ENCODE measurements around the gene PRL. TPM values are rescaled to one million over a fixed set of nuclear protein-coding genes. Genes with fewer than 3 reads are reported as not detected.

The PRL gene
- total and polyA plus RNA-seq, 4 donors: not detected

DNA sequence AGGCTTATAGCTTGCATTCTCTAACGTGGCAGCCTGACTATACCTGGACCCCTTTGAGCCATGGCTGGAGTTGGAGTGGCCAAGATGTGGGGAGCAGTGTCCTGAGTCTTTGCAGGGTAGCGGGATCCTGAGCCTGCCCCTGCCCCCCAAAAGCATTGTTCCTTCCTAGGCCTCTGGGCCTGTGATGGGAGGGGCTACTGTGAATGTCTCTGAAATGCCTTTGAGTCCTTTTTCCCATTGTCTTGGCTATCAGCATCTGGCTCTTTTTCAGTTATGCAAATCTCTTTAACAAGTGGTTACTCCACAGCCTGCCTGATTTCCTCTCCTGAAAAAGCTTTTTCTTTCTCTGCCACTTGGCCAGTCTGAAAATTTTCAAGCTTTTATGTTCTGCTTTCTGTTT lies 17.0 kb upstream of the PRL start:
- no peak for DNase-seq (ENCODE audit: low spot score)
- WGBS: 89% methylated on average over 2 of the region's 2 CpGs
- Histone ChIP-seq H3K4me3 (ENCODE audit: low read depth in 1 of 3, low read length in 3 of 3) (no peak overlapping the region), H3K4me1 (ENCODE audit: control insufficient read depth in 4 of 4, insufficient read depth in 4 of 4, low read length in 3 of 4) (no peaks in the 10 kb centered on the region), H3K27ac (ENCODE audit: low read depth in 1 of 2, low read length in 2 of 2) (no peak overlapping the region), H3K36me3 (ENCODE audit: control insufficient read depth in 4 of 4, insufficient read depth in 3 of 4, low read depth in 1 of 4, low read length in 3 of 4) (no peaks in the 10 kb centered on the region), H3K9me3 (ENCODE audit: control insufficient read depth in 4 of 4, low read length in 3 of 4) (peaks cover 0 to 3% (median 2%) of the 10 kb centered on the region in 4 donors), H3K9ac (ENCODE audit: low read depth in 1 of 2, low read length in 2 of 2) (no peak overlapping the region), H3K27me3 (ENCODE audit: control insufficient read depth in 4 of 4, insufficient read depth in 4 of 4, low read length in 3 of 4) (no peaks in the 10 kb centered on the region)
- TF ChIP-seq, protein P1, sequence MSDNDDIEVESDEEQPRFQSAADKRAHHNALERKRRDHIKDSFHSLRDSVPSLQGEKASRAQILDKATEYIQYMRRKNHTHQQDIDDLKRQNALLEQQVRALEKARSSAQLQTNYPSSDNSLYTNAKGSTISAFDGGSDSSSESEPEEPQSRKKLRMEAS (IDR thresholded peaks at IDR 0.05): no peak

DNA sequence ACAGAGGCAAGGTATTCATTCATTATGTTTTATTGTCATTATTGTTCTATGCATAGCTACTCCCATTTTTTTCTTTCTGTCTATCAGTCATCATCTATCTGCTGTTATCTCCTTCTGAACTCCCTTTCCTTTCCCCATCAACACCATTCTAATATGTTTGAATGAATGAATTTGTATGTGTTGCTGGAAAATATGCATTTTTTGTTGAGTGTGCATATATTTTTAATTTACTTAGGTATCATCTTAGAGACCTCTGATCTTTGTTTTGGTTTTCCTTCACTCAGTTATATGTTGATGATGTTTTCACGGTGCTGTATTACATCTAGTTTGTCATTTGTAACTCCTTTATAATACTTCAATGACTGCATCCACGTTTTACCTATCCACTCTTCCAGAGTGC lies 12.1 kb upstream of the PRL start:
- Histone ChIP-seq H3K36me3 (ENCODE audit: control insufficient read depth in 4 of 4, insufficient read depth in 3 of 4, low read depth in 1 of 4, low read length in 3 of 4) (no peaks in the 10 kb centered on the region), H3K4me3 (ENCODE audit: low read depth in 1 of 3, low read length in 3 of 3) (no peak overlapping the region), H3K9me3 (ENCODE audit: control insufficient read depth in 4 of 4, low read length in 3 of 4) (peaks cover 0 to 3% (median 0%) of the 10 kb centered on the region in 4 donors), H3K9ac (ENCODE audit: low read depth in 1 of 2, low read length in 2 of 2) (no peak overlapping the region), H3K4me1 (ENCODE audit: control insufficient read depth in 4 of 4, insufficient read depth in 4 of 4, low read length in 3 of 4) (no peaks in the 10 kb centered on the region), H3K27ac (ENCODE audit: low read depth in 1 of 2, low read length in 2 of 2) (no peak overlapping the region), H3K27me3 (ENCODE audit: control insufficient read depth in 4 of 4, insufficient read depth in 4 of 4, low read length in 3 of 4) (no peaks in the 10 kb centered on the region)
- no peak for DNase-seq (ENCODE audit: low spot score)
- 79% methylated on average over 2 of the region's 2 CpGs for WGBS
- TF ChIP-seq RAD21 (IDR thresholded peaks at IDR 0.05): no peak

DNA sequence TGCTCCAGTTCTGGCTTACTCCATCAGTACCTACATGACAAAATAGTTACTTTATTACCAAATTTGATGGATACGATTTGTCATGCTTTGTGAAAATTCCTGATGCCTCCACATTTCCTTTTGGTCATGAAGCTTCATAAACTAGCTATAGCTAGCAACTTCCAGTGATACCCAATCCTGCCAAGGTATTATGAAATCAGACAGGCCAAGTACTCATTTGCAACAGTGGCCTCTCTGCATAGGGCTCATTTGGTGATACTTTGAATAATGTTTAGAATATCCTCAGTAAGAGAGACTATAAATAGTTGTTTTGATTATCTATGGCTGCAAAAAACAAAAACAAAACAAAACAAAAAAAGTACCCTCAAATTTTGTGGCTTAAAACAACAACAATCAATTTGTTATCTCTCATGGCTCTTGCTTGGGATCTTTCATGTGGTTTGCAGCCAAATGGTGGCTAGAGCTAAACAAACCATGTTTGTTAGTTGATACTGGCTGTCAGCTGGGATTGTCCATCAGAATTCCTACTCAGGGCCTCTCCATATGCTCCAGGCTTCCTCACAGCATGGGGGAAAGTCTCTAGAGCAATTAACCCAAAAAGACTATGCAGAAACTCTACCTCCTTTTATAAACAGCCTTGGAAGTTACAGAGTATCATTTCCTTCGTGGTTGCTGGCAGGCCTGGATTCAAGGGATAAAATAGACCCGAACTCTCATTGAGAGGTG lies 10.1 kb upstream of the PRL start:
- no peaks in the 10 kb centered on the region for H3K36me3 ChIP-seq (ENCODE audit: control insufficient read depth in 4 of 4, insufficient read depth in 3 of 4, low read depth in 1 of 4, low read length in 3 of 4)
- H3K27ac ChIP-seq (ENCODE audit: low read depth in 1 of 2, low read length in 2 of 2): no peak overlapping the region
- H3K4me1 ChIP-seq (ENCODE audit: control insufficient read depth in 4 of 4, insufficient read depth in 4 of 4, low read length in 3 of 4): no peaks in the 10 kb centered on the region
- H3K9ac ChIP-seq (ENCODE audit: low read depth in 1 of 2, low read length in 2 of 2): no peak overlapping the region
- TF ChIP-seq, protein P2, sequence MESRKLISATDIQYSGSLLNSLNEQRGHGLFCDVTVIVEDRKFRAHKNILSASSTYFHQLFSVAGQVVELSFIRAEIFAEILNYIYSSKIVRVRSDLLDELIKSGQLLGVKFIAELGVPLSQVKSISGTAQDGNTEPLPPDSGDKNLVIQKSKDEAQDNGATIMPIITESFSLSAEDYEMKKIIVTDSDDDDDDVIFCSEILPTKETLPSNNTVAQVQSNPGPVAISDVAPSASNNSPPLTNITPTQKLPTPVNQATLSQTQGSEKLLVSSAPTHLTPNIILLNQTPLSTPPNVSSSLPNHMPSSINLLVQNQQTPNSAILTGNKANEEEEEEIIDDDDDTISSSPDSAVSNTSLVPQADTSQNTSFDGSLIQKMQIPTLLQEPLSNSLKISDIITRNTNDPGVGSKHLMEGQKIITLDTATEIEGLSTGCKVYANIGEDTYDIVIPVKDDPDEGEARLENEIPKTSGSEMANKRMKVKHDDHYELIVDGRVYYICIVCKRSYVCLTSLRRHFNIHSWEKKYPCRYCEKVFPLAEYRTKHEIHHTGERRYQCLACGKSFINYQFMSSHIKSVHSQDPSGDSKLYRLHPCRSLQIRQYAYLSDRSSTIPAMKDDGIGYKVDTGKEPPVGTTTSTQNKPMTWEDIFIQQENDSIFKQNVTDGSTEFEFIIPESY (IDR thresholded peaks at IDR 0.05): no peak
- TF ChIP-seq JUND (IDR thresholded peaks at IDR 0.05) (no peak), SP1 (IDR thresholded peaks at IDR 0.05) (no peak), RAD21 (IDR thresholded peaks at IDR 0.05) (no peak), RXRA (IDR thresholded peaks at IDR 0.05) (no peak), NR2F2 (IDR thresholded peaks at IDR 0.05) (no peak), EGR1 (IDR thresholded peaks at IDR 0.05; ENCODE audit: low read depth in 2 of 2) (no peak), HNF4G (IDR thresholded peaks at IDR 0.05) (no peak), FOXA1 (IDR thresholded peaks at IDR 0.05) (no peak), FOXA2 (IDR thresholded peaks at IDR 0.05) (no peak), HNF4A (conservative IDR thresholded peaks at IDR 0.05) (no peak), YY1 (IDR thresholded peaks at IDR 0.05) (no peak), TAF1 (conservative IDR thresholded peaks at IDR 0.05) (no peak), GABPA (IDR thresholded peaks at IDR 0.05 in 1 of 2, conservative IDR thresholded peaks at IDR 0.05 in 1 of 2) (no peak)
- TF ChIP-seq, protein P1 (IDR thresholded peaks at IDR 0.05): no peak
- TF ChIP-seq, protein P3, sequence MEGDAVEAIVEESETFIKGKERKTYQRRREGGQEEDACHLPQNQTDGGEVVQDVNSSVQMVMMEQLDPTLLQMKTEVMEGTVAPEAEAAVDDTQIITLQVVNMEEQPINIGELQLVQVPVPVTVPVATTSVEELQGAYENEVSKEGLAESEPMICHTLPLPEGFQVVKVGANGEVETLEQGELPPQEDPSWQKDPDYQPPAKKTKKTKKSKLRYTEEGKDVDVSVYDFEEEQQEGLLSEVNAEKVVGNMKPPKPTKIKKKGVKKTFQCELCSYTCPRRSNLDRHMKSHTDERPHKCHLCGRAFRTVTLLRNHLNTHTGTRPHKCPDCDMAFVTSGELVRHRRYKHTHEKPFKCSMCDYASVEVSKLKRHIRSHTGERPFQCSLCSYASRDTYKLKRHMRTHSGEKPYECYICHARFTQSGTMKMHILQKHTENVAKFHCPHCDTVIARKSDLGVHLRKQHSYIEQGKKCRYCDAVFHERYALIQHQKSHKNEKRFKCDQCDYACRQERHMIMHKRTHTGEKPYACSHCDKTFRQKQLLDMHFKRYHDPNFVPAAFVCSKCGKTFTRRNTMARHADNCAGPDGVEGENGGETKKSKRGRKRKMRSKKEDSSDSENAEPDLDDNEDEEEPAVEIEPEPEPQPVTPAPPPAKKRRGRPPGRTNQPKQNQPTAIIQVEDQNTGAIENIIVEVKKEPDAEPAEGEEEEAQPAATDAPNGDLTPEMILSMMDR (IDR thresholded peaks at IDR 0.05; ENCODE audit: low read depth, low read length, missing input control): no peak
- TF ChIP-seq, protein P4, sequence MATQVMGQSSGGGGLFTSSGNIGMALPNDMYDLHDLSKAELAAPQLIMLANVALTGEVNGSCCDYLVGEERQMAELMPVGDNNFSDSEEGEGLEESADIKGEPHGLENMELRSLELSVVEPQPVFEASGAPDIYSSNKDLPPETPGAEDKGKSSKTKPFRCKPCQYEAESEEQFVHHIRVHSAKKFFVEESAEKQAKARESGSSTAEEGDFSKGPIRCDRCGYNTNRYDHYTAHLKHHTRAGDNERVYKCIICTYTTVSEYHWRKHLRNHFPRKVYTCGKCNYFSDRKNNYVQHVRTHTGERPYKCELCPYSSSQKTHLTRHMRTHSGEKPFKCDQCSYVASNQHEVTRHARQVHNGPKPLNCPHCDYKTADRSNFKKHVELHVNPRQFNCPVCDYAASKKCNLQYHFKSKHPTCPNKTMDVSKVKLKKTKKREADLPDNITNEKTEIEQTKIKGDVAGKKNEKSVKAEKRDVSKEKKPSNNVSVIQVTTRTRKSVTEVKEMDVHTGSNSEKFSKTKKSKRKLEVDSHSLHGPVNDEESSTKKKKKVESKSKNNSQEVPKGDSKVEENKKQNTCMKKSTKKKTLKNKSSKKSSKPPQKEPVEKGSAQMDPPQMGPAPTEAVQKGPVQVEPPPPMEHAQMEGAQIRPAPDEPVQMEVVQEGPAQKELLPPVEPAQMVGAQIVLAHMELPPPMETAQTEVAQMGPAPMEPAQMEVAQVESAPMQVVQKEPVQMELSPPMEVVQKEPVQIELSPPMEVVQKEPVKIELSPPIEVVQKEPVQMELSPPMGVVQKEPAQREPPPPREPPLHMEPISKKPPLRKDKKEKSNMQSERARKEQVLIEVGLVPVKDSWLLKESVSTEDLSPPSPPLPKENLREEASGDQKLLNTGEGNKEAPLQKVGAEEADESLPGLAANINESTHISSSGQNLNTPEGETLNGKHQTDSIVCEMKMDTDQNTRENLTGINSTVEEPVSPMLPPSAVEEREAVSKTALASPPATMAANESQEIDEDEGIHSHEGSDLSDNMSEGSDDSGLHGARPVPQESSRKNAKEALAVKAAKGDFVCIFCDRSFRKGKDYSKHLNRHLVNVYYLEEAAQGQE (IDR thresholded peaks at IDR 0.05): no peak
- TF ChIP-seq, protein P5, sequence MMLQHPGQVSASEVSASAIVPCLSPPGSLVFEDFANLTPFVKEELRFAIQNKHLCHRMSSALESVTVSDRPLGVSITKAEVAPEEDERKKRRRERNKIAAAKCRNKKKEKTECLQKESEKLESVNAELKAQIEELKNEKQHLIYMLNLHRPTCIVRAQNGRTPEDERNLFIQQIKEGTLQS (IDR thresholded peaks at IDR 0.05): no peak
- WGBS: 80% methylated on average over 3 of the region's 3 CpGs
- no peak overlapping the region for H3K4me3 ChIP-seq (ENCODE audit: low read depth in 1 of 3, low read length in 3 of 3)
- H3K9me3 ChIP-seq (ENCODE audit: control insufficient read depth in 4 of 4, low read length in 3 of 4): peaks cover 0 to 3% (median 0%) of the 10 kb centered on the region in 4 donors
- peaks cover 0 to 2% (median 0%) of the 10 kb centered on the region in 4 donors for H3K27me3 ChIP-seq (ENCODE audit: control insufficient read depth in 4 of 4, insufficient read depth in 4 of 4, low read length in 3 of 4)
- DNase-seq (ENCODE audit: low spot score): no peak

Data from liver (tissue), 9 donors.